COLO829 (cell line): Measurements from ENCODE around the gene SLC9A4.
"Not testable (repeated sequence)": the region's sequence is repeated elsewhere in the genome, so short reads cannot be mapped to it uniquely, and the experiment has no call there.

Experiments used
- DNase-seq: peaks from one replicate; pipeline ENCODE4 v3.0.0; 2012; ENCODE audit warnings: low spot score

SLC9A4 gene

DNA sequence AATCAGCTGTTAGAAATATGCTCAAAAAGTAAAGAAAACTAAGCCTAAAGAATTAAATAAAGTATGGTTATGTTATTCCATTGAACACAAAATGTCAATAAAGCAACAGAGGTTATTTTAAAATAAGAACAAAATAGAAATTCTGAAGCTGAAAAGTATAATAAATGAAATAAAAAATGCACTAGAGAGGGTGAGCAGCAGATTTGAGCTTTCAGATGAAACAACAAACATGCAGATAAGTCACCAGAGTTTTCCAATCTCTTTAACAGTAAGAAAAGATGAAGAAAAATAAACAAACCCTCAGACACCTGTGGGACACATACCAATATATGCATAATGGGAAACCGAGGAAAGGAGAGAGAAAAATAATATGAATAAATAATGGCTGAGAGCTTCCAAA, 76.0 kb downstream of the SLC9A4 start:
- no peak for DNase-seq

DNA sequence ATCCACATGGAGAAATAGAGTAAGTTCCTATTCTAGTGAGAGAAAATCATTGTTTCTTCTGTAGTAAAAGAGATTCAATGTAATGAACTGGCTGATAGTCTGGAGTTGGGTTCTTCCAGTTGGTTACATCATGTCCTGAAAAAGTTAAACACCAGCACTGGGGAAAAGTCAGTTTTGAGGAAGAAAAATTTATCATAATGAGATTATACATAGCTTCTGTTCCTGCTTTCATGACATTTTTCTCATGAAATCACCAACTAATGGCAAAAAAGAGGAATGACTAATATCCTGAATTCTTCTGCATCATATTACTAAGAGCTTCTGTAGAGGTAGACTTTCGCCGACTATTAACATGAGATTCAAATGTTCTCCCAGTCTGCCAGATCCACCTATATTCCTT, 77.1 kb downstream of the SLC9A4 start:
- DNase-seq: no peak

DNA sequence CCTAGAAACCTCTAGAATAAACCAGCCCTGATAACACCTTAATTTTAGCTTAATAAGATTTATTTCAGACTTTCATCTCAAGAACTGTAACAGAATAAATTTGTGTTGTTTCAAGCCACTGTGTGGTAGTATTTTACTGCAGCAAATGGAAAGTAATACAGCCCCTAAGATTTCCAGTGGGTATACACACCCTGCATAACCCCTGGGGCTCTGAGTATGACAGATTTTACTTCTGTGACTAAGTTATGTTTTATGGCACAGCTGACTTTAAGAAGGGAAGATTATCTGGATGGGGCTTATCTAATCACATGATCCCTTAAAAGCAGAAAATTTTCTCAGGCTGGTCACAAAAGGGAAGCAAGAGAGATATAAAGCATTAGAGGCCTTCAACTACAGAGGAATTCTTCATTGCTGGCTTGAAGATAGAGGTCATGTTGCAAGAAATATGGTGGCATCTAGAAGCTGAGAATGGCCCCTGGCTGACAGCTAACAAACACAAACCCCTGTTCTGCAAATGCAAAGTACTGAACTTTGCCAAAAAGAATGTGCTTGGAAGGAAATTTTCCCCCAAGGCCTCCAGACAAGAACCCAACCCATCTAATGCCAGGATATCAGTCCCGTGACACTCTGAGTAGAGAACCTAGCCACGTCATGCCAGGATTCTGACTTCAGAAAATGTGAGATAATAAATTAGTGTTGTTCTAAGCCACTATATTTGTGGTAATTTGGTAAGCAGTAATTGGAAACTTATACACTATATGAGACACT, 78.5 kb downstream of the SLC9A4 start:
- DNase-seq: no peak

DNA sequence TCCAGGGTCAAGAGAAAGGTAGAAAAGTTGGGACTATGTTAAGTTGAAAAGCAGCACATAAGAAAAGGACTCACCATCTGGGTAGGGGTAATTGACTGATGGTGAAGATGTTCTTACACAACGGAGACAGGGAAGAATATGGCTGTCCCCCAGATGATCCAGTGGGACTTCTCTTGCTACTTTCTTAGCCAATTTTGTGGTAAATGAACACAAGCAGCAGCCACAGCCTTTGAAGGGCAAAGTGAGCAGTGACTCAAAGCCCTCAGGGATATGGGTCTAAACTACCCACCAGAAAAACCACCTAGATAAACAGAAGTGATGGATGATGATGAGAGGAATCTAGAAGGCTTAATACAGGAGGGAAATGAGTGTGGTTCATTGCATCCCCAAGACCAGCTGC, 80.6 kb downstream of the SLC9A4 start:
- no peak for DNase-seq

DNA sequence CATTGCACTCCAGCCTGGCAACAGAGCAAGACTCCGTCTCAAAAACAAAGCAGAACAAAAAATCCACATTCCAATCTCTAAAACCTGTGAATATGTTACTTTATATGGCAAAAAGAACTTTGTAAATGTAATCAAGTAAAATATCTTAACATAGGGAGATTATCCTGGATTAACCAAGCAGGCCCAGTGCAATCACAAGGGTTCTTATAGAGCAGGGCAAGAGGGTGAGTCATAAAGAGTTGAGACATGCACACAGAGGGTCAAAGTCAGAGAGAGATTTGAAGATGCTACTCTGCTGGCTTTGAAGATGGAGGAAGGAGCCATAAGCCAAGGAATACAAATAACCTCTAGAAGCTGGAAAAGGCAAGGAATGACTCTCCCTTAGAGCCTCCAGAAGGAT, 85.4 kb downstream of the SLC9A4 start:
- DNase-seq: no peak

DNA sequence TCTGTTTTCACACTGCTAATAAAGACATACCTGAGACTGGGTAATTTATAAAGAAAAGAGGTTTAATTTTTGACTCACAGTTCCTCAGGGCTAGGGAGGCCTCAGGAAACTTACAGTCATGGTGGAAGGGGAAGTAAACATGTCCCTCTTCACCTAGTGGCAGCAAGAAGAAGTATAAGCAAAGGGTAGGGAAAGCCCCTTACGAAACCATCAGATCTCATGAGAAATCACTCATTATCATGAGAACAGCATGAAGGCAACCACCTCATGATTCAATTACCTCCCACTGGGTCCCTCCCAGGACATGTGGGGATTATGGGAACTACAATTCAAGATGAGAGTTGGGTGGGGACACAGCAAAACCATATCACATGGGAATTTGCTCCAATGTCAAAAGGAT, 89.5 kb downstream of the SLC9A4 start:
- not testable (repeated sequence) for DNase-seq

DNA sequence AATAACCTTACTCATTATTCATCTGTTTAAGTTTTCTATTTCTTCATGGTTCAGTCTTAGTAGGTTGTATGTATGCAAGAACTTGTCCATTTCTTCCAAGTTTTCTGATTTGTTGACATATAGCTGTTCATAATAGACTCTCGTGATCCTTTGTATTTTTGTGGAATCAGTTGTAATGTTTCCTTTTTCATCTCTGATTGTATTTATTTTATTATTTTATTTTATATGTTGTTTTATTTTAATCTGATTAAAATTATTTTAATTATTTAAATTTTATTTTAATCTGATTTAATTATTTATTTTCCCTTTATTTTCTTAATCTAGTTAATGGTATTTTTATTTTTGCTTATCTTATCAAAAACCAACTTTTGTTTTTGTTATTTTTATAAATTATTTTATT, 102.9 kb downstream of the SLC9A4 start:
- DNase-seq: no peak

DNA sequence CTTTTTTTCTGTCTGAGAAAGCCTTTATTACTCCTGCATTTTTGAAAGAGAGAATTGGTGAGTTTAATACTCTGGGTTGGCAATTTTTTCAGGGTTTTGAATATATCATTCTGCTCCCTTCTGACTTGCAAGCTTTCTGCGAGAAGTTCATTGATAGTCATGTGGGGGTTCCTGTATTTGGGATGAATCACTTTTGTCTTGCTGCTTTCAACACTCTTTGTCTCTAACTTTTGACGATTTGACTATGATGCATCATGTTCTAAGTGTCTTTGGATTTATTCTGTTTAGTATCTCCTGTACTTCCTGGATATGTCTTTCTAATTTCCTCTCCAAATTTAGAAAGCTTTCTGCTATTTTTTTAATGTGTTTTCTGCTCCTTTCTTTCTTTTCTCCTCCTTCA, 105.3 kb downstream of the SLC9A4 start:
- DNase-seq: no peak

DNA sequence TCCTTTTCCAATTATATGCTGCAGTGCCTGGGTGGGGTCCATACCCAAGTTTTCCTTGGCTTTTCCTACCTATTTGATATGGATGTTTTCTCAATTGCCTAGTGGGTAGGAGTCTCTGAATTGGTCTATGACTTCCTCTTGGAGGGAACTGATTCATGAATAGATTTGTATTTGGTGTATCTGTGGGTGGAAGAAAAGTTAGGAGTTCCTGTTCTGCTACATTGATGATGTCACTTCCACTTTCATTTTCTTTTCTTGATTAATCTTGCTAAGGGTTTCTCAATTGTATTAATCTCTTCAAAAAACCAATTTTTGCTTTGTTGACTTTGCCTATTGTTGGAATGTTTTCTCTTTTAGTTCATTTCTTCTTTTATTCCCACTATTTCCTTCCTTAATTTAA, 108.9 kb downstream of the SLC9A4 start:
- no peak for DNase-seq

DNA sequence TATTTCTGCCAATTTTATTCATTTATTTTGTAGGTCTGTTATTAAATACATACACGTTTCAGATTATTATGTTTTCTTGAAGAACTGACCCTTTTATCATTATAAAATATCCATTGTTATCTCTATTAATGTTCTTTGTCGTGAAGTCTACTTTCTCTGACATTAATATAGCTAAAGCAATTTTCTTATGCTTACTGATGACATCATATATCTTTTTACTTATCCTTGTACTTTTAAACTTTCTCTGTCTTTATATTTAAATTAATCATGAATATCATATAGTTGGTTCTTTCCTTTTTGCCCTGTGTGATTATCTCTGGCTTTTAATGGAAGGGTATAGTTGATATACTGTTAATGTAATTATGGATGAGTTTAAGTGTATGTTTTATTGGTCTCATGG, 109.8 kb downstream of the SLC9A4 start:
- no peak for DNase-seq
